Liver (tissue), 9 donors: ENCODE data around the gene CFAP299. TPM values are rescaled to one million over a fixed set of nuclear protein-coding genes. Genes with fewer than 3 reads are reported as not detected.

Source experiments
- DNase-seq: peaks from one replicate; pipeline ENCODE4 v3.0.0-alpha.2; 2017; ENCODE audit warnings: low spot score
- H3K27ac ChIP-seq, 2 donors: one replicate each; pipeline ENCODE4 v1.7.0; 2013; ENCODE audit warnings: inconsistent platforms in 2 of 2, low read length in 2 of 2, control low read depth in 1 of 2, low read depth in 1 of 2, mild to moderate bottlenecking in 1 of 2
- H3K27me3 ChIP-seq, 4 donors: one replicate each; pipeline versions ENCODE4 v1.6.1 to v1.7.0; 2013; ENCODE audit warnings: low read length in 3 of 4, inconsistent platforms in 1 of 4, mild to moderate bottlenecking in 1 of 4, moderate library complexity in 1 of 4; ENCODE audit not compliant: control insufficient read depth in 4 of 4, insufficient read depth in 4 of 4
- H3K36me3 ChIP-seq, 4 donors: one replicate each; pipeline versions ENCODE4 v1.6.1 to v1.7.0; 2013; ENCODE audit warnings: low read length in 3 of 4, mild to moderate bottlenecking in 3 of 4, low read depth in 1 of 4, moderate library complexity in 1 of 4; ENCODE audit not compliant: control insufficient read depth in 4 of 4, insufficient read depth in 3 of 4
- H3K4me1 ChIP-seq, 4 donors: one replicate each; pipeline versions ENCODE4 v1.6.1 to v1.7.0; 2013; ENCODE audit warnings: low read length in 3 of 4, mild to moderate bottlenecking in 3 of 4, moderate library complexity in 1 of 4; ENCODE audit not compliant: control insufficient read depth in 4 of 4, insufficient read depth in 4 of 4
- H3K4me3 ChIP-seq, 3 donors: one replicate each; pipeline versions ENCODE4 v1.6.1 to v1.7.0; 2013; ENCODE audit warnings: low read length in 3 of 3, control low read depth in 1 of 3, low read depth in 1 of 3, mild to moderate bottlenecking in 1 of 3
- H3K9ac ChIP-seq, 2 donors: one replicate each; pipeline ENCODE4 v1.7.0; 2013; ENCODE audit warnings: low read length in 2 of 2, mild to moderate bottlenecking in 2 of 2, moderate library complexity in 2 of 2, control low read depth in 1 of 2, low read depth in 1 of 2
- H3K9me3 ChIP-seq, 4 donors: one replicate each; pipeline versions ENCODE4 v1.6.1 to v1.7.0; 2013; ENCODE audit warnings: low read length in 3 of 4; ENCODE audit not compliant: control insufficient read depth in 4 of 4
- EGR1 ChIP-seq, 2 donors: IDR thresholded peaks; 2 replicates each; pipeline ENCODE4 v1.6.1; 2016 to 2018; ENCODE audit warnings: antibody characterized with exemption in 2 of 2, low read depth in 2 of 2
- FOXA2 ChIP-seq: IDR thresholded peaks from 2 replicates; pipeline ENCODE4 v1.6.1; 2016; ENCODE audit warnings: antibody characterized with exemption
- GABPA ChIP-seq, 2 donors: IDR thresholded peaks in 1 of 2; conservative IDR thresholded peaks in 1 of 2; 2 replicates each; pipeline ENCODE4 v1.6.1; 2016; ENCODE audit warnings: antibody characterized with exemption in 2 of 2, mild to moderate bottlenecking in 1 of 2, moderate library complexity in 1 of 2
- HNF4A ChIP-seq, 2 donors: conservative IDR thresholded peaks; 2 replicates each; pipeline ENCODE4 v1.6.1; 2016; ENCODE audit warnings: antibody characterized with exemption in 2 of 2, mild to moderate bottlenecking in 2 of 2
- HNF4G ChIP-seq: IDR thresholded peaks from 2 replicates; pipeline ENCODE4 v1.6.1; 2016; ENCODE audit warnings: antibody characterized with exemption
- JUND ChIP-seq, 2 donors: IDR thresholded peaks; 2 replicates each; pipeline ENCODE4 v1.6.1; 2016; ENCODE audit warnings: antibody characterized with exemption in 2 of 2
- RAD21 ChIP-seq, 2 donors: IDR thresholded peaks; 2 replicates each; pipeline ENCODE4 v1.6.1; 2016; ENCODE audit warnings: antibody characterized with exemption in 2 of 2, mild to moderate bottlenecking in 2 of 2
- TAF1 ChIP-seq: conservative IDR thresholded peaks from 2 replicates; pipeline ENCODE4 v1.6.1; 2016; ENCODE audit warnings: antibody characterized with exemption, mild to moderate bottlenecking
- YY1 ChIP-seq: IDR thresholded peaks from 2 replicates; pipeline ENCODE4 v1.6.1; 2016; ENCODE audit warnings: antibody characterized with exemption, mild to moderate bottlenecking
- WGBS: extraction: QIAGEN DNeasy Blood & Tissue Kit; methylation state at CpG from one replicate; pipeline ENCODE4 v1.1.7; 2013; 5-methylcytosine and 5-hydroxymethylcytosine counted together
- polyA plus RNA-seq, 2 donors: library from polyadenylated mRNA; stranded (reverse) in 1 of 2; unstranded in 1 of 2; fragments of 200-250 nt in 1 of 2; fragments of >200 nt in 1 of 2; fragmentation: Nextera tagmentation in 1 of 2; extraction: Ambion mirVana in 1 of 2; gene quantifications; one replicate each; pipeline versions ENCODE4 v1.2.1 to v1.2.3, GENCODE V29; 2013 to 2015
- total RNA-seq, 2 donors: library from RNA; depleted of rRNA; stranded (reverse); fragments of >200 nt; gene quantifications; one replicate each; pipeline ENCODE4 v1.2.3, GENCODE V29; 2014
- TF ChIP-seq, protein P1 (sequence below): fragments of 150-350 bp; IDR thresholded peaks from 2 replicates; pipeline ENCODE4 v1.5.1; 2017; ENCODE audit warnings: improper control_type of control experiment, low read depth, low read length; ENCODE audit not compliant: missing input control
- TF ChIP-seq, protein P2 (sequence below): IDR thresholded peaks from 2 replicates; pipeline ENCODE4 v1.6.1; 2016; ENCODE audit warnings: antibody characterized with exemption
- TF ChIP-seq, protein P3 (sequence below): IDR thresholded peaks from 2 replicates; pipeline ENCODE4 v1.6.1; 2016; ENCODE audit warnings: antibody characterized with exemption
- TF ChIP-seq, protein P4 (sequence below): IDR thresholded peaks from 2 replicates; pipeline ENCODE4 v1.6.1; 2016; ENCODE audit warnings: antibody characterized with exemption
- TF ChIP-seq, protein P5 (sequence below): IDR thresholded peaks from 2 replicates; pipeline ENCODE4 v1.6.1; 2016; ENCODE audit warnings: antibody characterized with exemption, mild to moderate bottlenecking
- donor health status: healthy.
- donor health status: healthy.
- donor health status: healthy.
- donor health status: healthy.
- donor health status: healthy.

CFAP299 gene
- total and polyA plus RNA-seq, 4 donors, result not detected

DNA sequence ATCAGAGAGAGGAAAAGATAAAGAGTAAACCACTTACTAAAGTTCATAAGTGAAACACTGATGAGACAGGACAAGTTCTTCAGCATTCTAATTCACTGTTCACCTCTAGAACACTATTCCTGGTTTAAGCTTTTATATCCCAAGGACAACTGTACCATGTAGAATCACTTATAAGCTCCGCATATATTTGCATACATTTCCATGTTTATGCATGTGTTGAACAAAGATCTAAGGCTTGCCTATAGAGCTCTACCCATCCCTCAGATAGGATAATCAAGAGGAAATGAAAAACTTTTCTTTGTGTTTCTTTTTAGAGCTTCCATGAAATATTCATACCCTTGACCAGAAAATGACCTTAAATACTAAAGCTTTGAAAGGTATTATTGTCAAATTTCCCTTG is 538.0 kb downstream of the CFAP299 start:
- TF ChIP-seq TAF1, result no peak
- no peak for TF ChIP-seq GABPA (IDR thresholded peaks at IDR 0.05 in 1 of 2, conservative IDR thresholded peaks at IDR 0.05 in 1 of 2)
- no peak for TF ChIP-seq FOXA2
- TF ChIP-seq, protein P1, sequence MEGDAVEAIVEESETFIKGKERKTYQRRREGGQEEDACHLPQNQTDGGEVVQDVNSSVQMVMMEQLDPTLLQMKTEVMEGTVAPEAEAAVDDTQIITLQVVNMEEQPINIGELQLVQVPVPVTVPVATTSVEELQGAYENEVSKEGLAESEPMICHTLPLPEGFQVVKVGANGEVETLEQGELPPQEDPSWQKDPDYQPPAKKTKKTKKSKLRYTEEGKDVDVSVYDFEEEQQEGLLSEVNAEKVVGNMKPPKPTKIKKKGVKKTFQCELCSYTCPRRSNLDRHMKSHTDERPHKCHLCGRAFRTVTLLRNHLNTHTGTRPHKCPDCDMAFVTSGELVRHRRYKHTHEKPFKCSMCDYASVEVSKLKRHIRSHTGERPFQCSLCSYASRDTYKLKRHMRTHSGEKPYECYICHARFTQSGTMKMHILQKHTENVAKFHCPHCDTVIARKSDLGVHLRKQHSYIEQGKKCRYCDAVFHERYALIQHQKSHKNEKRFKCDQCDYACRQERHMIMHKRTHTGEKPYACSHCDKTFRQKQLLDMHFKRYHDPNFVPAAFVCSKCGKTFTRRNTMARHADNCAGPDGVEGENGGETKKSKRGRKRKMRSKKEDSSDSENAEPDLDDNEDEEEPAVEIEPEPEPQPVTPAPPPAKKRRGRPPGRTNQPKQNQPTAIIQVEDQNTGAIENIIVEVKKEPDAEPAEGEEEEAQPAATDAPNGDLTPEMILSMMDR, result no peak
- TF ChIP-seq, protein P2, sequence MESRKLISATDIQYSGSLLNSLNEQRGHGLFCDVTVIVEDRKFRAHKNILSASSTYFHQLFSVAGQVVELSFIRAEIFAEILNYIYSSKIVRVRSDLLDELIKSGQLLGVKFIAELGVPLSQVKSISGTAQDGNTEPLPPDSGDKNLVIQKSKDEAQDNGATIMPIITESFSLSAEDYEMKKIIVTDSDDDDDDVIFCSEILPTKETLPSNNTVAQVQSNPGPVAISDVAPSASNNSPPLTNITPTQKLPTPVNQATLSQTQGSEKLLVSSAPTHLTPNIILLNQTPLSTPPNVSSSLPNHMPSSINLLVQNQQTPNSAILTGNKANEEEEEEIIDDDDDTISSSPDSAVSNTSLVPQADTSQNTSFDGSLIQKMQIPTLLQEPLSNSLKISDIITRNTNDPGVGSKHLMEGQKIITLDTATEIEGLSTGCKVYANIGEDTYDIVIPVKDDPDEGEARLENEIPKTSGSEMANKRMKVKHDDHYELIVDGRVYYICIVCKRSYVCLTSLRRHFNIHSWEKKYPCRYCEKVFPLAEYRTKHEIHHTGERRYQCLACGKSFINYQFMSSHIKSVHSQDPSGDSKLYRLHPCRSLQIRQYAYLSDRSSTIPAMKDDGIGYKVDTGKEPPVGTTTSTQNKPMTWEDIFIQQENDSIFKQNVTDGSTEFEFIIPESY, result no peak
- TF ChIP-seq HNF4G, result no peak
- no peak for TF ChIP-seq EGR1 (IDR thresholded peaks at IDR 0.05; ENCODE audit: low read depth in 2 of 2)
- WGBS, result 76% methylated on average over 1 of the region's 1 CpG
- no peaks in the 10 kb centered on the region for H3K4me1 ChIP-seq
- H3K27ac ChIP-seq, result no peak overlapping the region
- H3K9ac ChIP-seq, result no peak overlapping the region
- H3K27me3 ChIP-seq, result no peaks in the 10 kb centered on the region
- no peaks in the 10 kb centered on the region for H3K9me3 ChIP-seq
- no peak for DNase-seq
- H3K4me3 ChIP-seq, result no peak overlapping the region
- H3K36me3 ChIP-seq, result no peaks in the 10 kb centered on the region

DNA sequence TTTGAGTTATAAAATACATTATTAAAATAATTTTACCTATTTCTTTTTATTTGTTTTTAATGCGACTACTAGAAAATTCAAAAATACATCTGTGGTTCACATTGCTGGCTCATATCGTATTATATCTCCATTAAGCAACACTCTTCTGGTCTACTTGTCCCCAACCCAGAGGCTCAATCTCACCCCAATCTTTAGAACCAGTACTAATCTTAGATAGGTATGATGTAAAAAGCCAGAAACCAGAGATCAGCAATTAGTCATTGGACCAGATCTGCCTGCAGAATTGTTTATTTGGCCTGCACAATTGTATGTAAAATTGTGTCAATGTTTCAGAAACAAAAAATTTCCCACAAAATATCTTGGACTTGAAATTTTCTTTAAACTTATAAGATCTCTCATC is 539.4 kb downstream of the CFAP299 start:
- H3K27ac ChIP-seq, result no peak overlapping the region
- H3K4me1 ChIP-seq, result no peaks in the 10 kb centered on the region
- no peak overlapping the region for H3K9ac ChIP-seq
- TF ChIP-seq FOXA2, result no peak
- TF ChIP-seq, protein P3, sequence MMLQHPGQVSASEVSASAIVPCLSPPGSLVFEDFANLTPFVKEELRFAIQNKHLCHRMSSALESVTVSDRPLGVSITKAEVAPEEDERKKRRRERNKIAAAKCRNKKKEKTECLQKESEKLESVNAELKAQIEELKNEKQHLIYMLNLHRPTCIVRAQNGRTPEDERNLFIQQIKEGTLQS, result no peak
- TF ChIP-seq EGR1 (IDR thresholded peaks at IDR 0.05; ENCODE audit: low read depth in 2 of 2), result no peak
- TF ChIP-seq, protein P4, sequence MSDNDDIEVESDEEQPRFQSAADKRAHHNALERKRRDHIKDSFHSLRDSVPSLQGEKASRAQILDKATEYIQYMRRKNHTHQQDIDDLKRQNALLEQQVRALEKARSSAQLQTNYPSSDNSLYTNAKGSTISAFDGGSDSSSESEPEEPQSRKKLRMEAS, result no peak
- no peak for TF ChIP-seq JUND (IDR thresholded peaks at IDR 0.05)
- TF ChIP-seq RAD21 (IDR thresholded peaks at IDR 0.05), result no peak
- no peaks in the 10 kb centered on the region for H3K36me3 ChIP-seq
- no peak for DNase-seq
- 93% methylated on average over 2 of the region's 2 CpGs for whole genome bisulfite sequencing
- H3K4me3 ChIP-seq, result no peak overlapping the region
- H3K27me3 ChIP-seq, result no peaks in the 10 kb centered on the region
- H3K9me3 ChIP-seq, result no peaks in the 10 kb centered on the region

DNA sequence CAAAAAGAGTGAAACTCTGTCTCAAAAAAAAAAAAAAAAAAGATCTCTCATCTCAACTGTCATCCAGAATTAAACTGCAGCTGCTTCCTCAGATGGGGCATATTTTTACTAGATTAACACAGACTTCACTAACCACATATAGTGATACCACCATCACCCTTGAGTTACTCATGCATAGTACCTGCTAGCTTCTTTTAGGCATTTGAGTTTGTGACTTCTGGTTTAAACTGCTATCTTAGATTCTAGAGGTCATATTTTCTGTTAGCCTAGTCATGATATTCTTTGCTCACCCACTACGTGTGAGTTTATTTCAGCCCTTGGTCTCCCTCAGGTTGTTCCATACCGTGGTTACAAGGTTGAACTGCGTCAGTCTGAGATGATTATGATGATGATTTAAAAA is 540.1 kb downstream of the CFAP299 start:
- TF ChIP-seq, protein P5, sequence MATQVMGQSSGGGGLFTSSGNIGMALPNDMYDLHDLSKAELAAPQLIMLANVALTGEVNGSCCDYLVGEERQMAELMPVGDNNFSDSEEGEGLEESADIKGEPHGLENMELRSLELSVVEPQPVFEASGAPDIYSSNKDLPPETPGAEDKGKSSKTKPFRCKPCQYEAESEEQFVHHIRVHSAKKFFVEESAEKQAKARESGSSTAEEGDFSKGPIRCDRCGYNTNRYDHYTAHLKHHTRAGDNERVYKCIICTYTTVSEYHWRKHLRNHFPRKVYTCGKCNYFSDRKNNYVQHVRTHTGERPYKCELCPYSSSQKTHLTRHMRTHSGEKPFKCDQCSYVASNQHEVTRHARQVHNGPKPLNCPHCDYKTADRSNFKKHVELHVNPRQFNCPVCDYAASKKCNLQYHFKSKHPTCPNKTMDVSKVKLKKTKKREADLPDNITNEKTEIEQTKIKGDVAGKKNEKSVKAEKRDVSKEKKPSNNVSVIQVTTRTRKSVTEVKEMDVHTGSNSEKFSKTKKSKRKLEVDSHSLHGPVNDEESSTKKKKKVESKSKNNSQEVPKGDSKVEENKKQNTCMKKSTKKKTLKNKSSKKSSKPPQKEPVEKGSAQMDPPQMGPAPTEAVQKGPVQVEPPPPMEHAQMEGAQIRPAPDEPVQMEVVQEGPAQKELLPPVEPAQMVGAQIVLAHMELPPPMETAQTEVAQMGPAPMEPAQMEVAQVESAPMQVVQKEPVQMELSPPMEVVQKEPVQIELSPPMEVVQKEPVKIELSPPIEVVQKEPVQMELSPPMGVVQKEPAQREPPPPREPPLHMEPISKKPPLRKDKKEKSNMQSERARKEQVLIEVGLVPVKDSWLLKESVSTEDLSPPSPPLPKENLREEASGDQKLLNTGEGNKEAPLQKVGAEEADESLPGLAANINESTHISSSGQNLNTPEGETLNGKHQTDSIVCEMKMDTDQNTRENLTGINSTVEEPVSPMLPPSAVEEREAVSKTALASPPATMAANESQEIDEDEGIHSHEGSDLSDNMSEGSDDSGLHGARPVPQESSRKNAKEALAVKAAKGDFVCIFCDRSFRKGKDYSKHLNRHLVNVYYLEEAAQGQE, result no peak
- TF ChIP-seq, protein P4, result no peak
- TF ChIP-seq YY1 (no peak), HNF4A (conservative IDR thresholded peaks at IDR 0.05) (no peak), RAD21 (IDR thresholded peaks at IDR 0.05) (no peak)
- TF ChIP-seq, protein P3, result no peak
- no peaks in the 10 kb centered on the region for H3K9me3 ChIP-seq
- no peaks in the 10 kb centered on the region for H3K4me1 ChIP-seq
- 89% methylated on average over 3 of the region's 3 CpGs for WGBS
- no peaks in the 10 kb centered on the region for H3K36me3 ChIP-seq
- H3K4me3 ChIP-seq, result no peak overlapping the region
- no peak overlapping the region for H3K27ac ChIP-seq
- DNase-seq, result no peak
- no peaks in the 10 kb centered on the region for H3K27me3 ChIP-seq
- no peak overlapping the region for H3K9ac ChIP-seq
